ENCODE results near the gene OR2B3. TPM values are rescaled to one million over a fixed set of nuclear protein-coding genes. Genes with fewer than 3 reads are reported as not detected.

Gene OR2B3
- total and polyA plus RNA-seq, 7 experiments from 2014 or later, result not detected

DNA sequence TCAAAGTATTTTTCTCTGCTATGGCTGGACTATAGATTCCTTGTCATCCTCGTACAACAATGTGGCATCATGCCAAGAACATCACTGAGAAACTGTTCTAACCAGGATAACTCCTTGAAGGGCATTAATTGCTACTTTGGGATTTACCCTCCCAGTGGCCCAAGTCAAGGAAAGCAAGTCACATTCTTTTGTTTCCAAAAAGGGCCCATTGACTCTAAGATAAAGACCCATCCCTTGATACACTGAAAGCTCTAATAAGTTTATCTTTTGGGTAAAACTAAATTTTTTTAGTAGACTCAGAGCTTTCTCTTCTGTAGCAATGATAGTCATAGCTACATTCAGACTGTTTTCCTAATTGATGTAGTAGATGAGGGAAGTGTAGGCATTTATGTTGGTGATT, 20.6 kb upstream of the OR2B3 start, which contains the start of gene OR2J3:
Gene OR2J3 (plus strand): TSS at position 301 of the 400 bp plus-strand sequence. CDS start 3,833 bp downstream, outside the sequence.
- H3K27me3 ChIP-seq (ENCODE audit: control insufficient read depth in 2 of 2, insufficient read depth in 2 of 2, low read length in 2 of 2), result no peaks in the 10 kb centered on the region
- H3K4me3 ChIP-seq (ENCODE audit: low read length), result no peak within 1 kb of the TSS
- intact Hi-C loops (cut with micrococcal nuclease), result no loop called here
- Mint-ChIP-seq H3K4me3 (no peak within 1 kb of the TSS), H3K4me1 (no peaks in the 10 kb centered on the region), H3K27me3 (peaks cover 14 to 55% (median 46%) of the 10 kb centered on the region in 5 donors), H3K27ac (no peak within 1 kb of the TSS), H3K36me3 (no peaks in the 10 kb centered on the region), H3K9me3 (peaks cover 0 to 3% (median 0%) of the 10 kb centered on the region in 11 donors)
- POLR2A ChIA-PET, result no interaction called here
- H3K36me3 ChIP-seq (ENCODE audit: control insufficient read depth in 2 of 3, insufficient read depth in 3 of 3, low read length in 3 of 3), result no peaks in the 10 kb centered on the region
- no peaks in the 10 kb centered on the region for H3K4me1 ChIP-seq (ENCODE audit: control insufficient read depth in 2 of 2, insufficient read depth in 2 of 2, low read length in 2 of 2)
- no peaks in the 10 kb centered on the region for H3K9me3 ChIP-seq (ENCODE audit: control insufficient read depth in 2 of 3, low read length in 3 of 3)
- CTCF ChIA-PET, result no interaction called here
- DNase-seq (no peak), ATAC-seq (no peak)
- no peak within 1 kb of the TSS for H3K27ac ChIP-seq (ENCODE audit: low read depth, low read length)

GRCh38 chr6:29099190-29099589, 12.1 kb upstream of the OR2B3 start, which contains the start of gene OR2J1:
Gene OR2J1, plus strand, starts transcription at chr6:29099490. Its CDS starts 1,453 bp downstream, at chr6:29100943.
- Histone ChIP-seq H3K27me3 (ENCODE audit: control insufficient read depth in 2 of 2, insufficient read depth in 2 of 2, low read length in 2 of 2) (no peaks in the 10 kb centered on the region), H3K36me3 (ENCODE audit: control insufficient read depth in 2 of 3, insufficient read depth in 3 of 3, low read length in 3 of 3) (no peaks in the 10 kb centered on the region), H3K4me3 (ENCODE audit: low read length) (no peak within 1 kb of the TSS), H3K27ac (ENCODE audit: low read depth, low read length) (no peak within 1 kb of the TSS), H3K4me1 (ENCODE audit: control insufficient read depth in 2 of 2, insufficient read depth in 2 of 2, low read length in 2 of 2) (no peaks in the 10 kb centered on the region), H3K9me3 (ENCODE audit: control insufficient read depth in 2 of 3, low read length in 3 of 3) (no peaks in the 10 kb centered on the region)
- Mint-ChIP-seq H3K36me3 (no peaks in the 10 kb centered on the region), H3K4me1 (no peaks in the 10 kb centered on the region), H3K9me3 (peaks cover 0 to 4% (median 0%) of the 10 kb centered on the region in 11 donors), H3K27me3 (peaks cover 28 to 59% (median 31%) of the 10 kb centered on the region in 5 donors), H3K27ac (no peak within 1 kb of the TSS), H3K4me3 (no peak within 1 kb of the TSS)
- ChIA-PET POLR2A (no interaction called here), CTCF (no interaction called here)
- ATAC-seq (no peak), DNase-seq (no peak)
- intact Hi-C loops (cut with micrococcal nuclease), result no loop called here

DNA sequence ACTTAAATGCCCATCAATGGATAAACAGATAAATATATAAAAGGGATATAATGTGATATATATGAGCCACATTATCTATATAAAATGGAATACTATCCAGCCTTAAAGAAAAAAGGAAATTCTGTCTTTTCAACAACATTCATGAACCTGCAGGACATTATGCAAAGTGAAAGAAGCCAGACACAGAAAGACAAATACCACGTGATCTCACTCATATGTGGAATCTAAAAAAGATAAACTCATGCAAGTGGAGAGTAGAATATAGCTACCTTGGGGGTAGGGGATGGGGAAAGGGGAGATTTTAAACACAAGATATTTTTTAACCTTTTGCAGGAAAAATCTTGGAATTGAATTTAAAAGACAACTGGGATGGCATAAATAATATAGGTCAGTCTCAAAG, 10.7 kb upstream of the OR2B3 start:
- H3K9me3 Mint-ChIP-seq, result peaks cover 0 to 4% (median 0%) of the 10 kb centered on the region in 11 donors
- intact Hi-C loops (cut with micrococcal nuclease), result no loop called here
- ATAC-seq (no peak), DNase-seq (no peak)
- Histone ChIP-seq H3K4me3 (ENCODE audit: low read length) (no peak overlapping the region), H3K4me1 (ENCODE audit: control insufficient read depth in 2 of 2, insufficient read depth in 2 of 2, low read length in 2 of 2) (no peaks in the 10 kb centered on the region), H3K9me3 (ENCODE audit: control insufficient read depth in 2 of 3, low read length in 3 of 3) (no peaks in the 10 kb centered on the region), H3K27ac (ENCODE audit: low read depth, low read length) (no peak overlapping the region), H3K27me3 (ENCODE audit: control insufficient read depth in 2 of 2, insufficient read depth in 2 of 2, low read length in 2 of 2) (no peaks in the 10 kb centered on the region), H3K36me3 (ENCODE audit: control insufficient read depth in 2 of 3, insufficient read depth in 3 of 3, low read length in 3 of 3) (no peaks in the 10 kb centered on the region)
- peaks cover 18 to 55% (median 31%) of the 10 kb centered on the region in 5 donors for H3K27me3 Mint-ChIP-seq
- ChIA-PET POLR2A (no interaction called here), CTCF (no interaction called here)
- no peak overlapping the region for H3K4me3 Mint-ChIP-seq
- H3K36me3 Mint-ChIP-seq, result no peaks in the 10 kb centered on the region
- no peak overlapping the region for H3K27ac Mint-ChIP-seq
- H3K4me1 Mint-ChIP-seq, result no peaks in the 10 kb centered on the region

GRCh38 chr6:29092957-29093356, 5.8 kb upstream of the OR2B3 start:
- H3K9me3 Mint-ChIP-seq, result peaks cover 0 to 3% (median 0%) of the 10 kb centered on the region in 11 donors
- H3K4me3 Mint-ChIP-seq, result no peak overlapping the region
- Histone ChIP-seq H3K4me3 (ENCODE audit: low read length) (no peak overlapping the region), H3K4me1 (ENCODE audit: control insufficient read depth in 2 of 2, insufficient read depth in 2 of 2, low read length in 2 of 2) (no peaks in the 10 kb centered on the region), H3K27me3 (ENCODE audit: control insufficient read depth in 2 of 2, insufficient read depth in 2 of 2, low read length in 2 of 2) (no peaks in the 10 kb centered on the region), H3K9me3 (ENCODE audit: control insufficient read depth in 2 of 3, low read length in 3 of 3) (no peaks in the 10 kb centered on the region), H3K36me3 (ENCODE audit: control insufficient read depth in 2 of 3, insufficient read depth in 3 of 3, low read length in 3 of 3) (no peaks in the 10 kb centered on the region), H3K27ac (ENCODE audit: low read depth, low read length) (no peak overlapping the region)
- CTCF ChIA-PET, result no interaction called here
- no peak overlapping the region for H3K27ac Mint-ChIP-seq
- peaks cover 17 to 55% (median 34%) of the 10 kb centered on the region in 5 donors for H3K27me3 Mint-ChIP-seq
- DNase-seq (no peak), ATAC-seq (no peak)
- no peaks in the 10 kb centered on the region for H3K36me3 Mint-ChIP-seq
- intact Hi-C loops (cut with micrococcal nuclease), result no loop called here
- no peaks in the 10 kb centered on the region for H3K4me1 Mint-ChIP-seq
- POLR2A ChIA-PET, result no interaction called here

DNA sequence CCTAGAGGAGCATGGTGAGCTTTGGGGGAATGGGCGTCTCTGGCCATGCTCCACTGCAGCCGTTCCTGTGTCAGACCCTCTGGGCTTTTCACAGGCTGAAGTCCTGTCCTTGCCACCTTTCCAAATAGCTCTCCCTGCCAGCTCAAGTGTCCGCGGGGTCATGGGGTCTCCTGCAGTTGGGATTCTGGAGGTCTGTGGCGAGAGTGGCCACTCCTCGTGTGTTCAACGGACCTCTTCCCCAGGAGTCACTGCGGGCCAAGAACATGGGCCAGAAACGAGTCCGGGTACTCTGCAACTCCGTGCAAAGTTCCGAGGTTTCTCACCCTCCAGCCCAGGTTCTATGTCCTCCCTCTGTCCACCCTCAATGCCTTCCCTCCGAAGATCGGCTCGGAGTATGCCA, 4.7 kb downstream of the OR2B3 start:
- no peak overlapping the region for H3K4me3 ChIP-seq (ENCODE audit: low read length)
- no peak overlapping the region for H3K27ac ChIP-seq (ENCODE audit: low read depth, low read length)
- H3K9me3 ChIP-seq (ENCODE audit: control insufficient read depth in 2 of 3, low read length in 3 of 3), result no peaks in the 10 kb centered on the region
- ATAC-seq (no peak), DNase-seq (no peak)
- no peaks in the 10 kb centered on the region for H3K27me3 ChIP-seq (ENCODE audit: control insufficient read depth in 2 of 2, insufficient read depth in 2 of 2, low read length in 2 of 2)
- Mint-ChIP-seq H3K4me3 (no peak overlapping the region), H3K9me3 (peaks cover 0 to 4% (median 0%) of the 10 kb centered on the region in 11 donors), H3K27me3 (peaks cover 7 to 21% (median 20%) of the 10 kb centered on the region in 5 donors), H3K27ac (no peak overlapping the region), H3K4me1 (peaks cover 0 to 6% (median 4%) of the 10 kb centered on the region in 7 donors), H3K36me3 (peaks cover 0 to 4% (median 0%) of the 10 kb centered on the region in 5 donors)
- no peaks in the 10 kb centered on the region for H3K36me3 ChIP-seq (ENCODE audit: control insufficient read depth in 2 of 3, insufficient read depth in 3 of 3, low read length in 3 of 3)
- no peaks in the 10 kb centered on the region for H3K4me1 ChIP-seq (ENCODE audit: control insufficient read depth in 2 of 2, insufficient read depth in 2 of 2, low read length in 2 of 2)
- POLR2A ChIA-PET, result no interaction called here
- CTCF ChIA-PET, result no interaction called here
- intact Hi-C loops (cut with micrococcal nuclease), result no loop called here

DNA sequence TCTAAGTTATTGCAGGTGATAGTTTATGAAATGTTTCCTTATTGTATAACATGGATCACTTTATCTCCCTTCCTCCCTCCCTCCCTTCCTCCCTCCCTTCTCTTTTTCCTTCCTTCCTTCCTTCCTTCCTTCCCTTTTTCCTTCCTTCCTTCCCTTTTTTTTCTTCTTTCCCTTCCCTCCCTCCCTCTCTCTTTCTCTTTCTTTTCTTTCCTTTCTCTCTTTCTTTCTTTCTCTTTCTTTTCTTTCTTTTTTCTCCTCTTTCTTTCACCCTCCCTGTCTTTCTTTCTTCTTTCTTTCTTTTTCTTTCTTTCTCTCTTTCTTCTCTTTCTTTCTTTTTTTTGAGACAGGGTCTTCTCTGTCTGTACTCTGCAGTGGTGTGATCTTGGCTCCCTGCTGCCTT, 5.8 kb downstream of the OR2B3 start:
- ATAC-seq, result no peak
- peaks cover 0 to 6% (median 4%) of the 10 kb centered on the region in 7 donors for H3K4me1 Mint-ChIP-seq
- H3K27ac Mint-ChIP-seq, result no peak overlapping the region
- H3K4me3 Mint-ChIP-seq, result no peak overlapping the region
- ChIA-PET POLR2A (no interaction called here), CTCF (interaction anchor here (0.6 kb wide), 1 partner anchor 552 kb away, joined by 3 read pairs; no protein-coding TSS in a partner anchor)
- peaks cover 0 to 2% (median 0%) of the 10 kb centered on the region in 11 donors for H3K9me3 Mint-ChIP-seq
- DNase-seq, result no peak
- Histone ChIP-seq H3K36me3 (ENCODE audit: control insufficient read depth in 2 of 3, insufficient read depth in 3 of 3, low read length in 3 of 3) (no peaks in the 10 kb centered on the region), H3K9me3 (ENCODE audit: control insufficient read depth in 2 of 3, low read length in 3 of 3) (no peaks in the 10 kb centered on the region), H3K27ac (ENCODE audit: low read depth, low read length) (no peak overlapping the region), H3K4me3 (ENCODE audit: low read length) (no peak overlapping the region), H3K27me3 (ENCODE audit: control insufficient read depth in 2 of 2, insufficient read depth in 2 of 2, low read length in 2 of 2) (no peaks in the 10 kb centered on the region), H3K4me1 (ENCODE audit: control insufficient read depth in 2 of 2, insufficient read depth in 2 of 2, low read length in 2 of 2) (no peaks in the 10 kb centered on the region)
- H3K27me3 Mint-ChIP-seq, result peaks cover under 1 to 16% (median 13%) of the 10 kb centered on the region in 5 donors
- peaks cover 0 to 4% (median 0%) of the 10 kb centered on the region in 5 donors for H3K36me3 Mint-ChIP-seq
- intact Hi-C loops (cut with micrococcal nuclease), result no loop called here

DNA sequence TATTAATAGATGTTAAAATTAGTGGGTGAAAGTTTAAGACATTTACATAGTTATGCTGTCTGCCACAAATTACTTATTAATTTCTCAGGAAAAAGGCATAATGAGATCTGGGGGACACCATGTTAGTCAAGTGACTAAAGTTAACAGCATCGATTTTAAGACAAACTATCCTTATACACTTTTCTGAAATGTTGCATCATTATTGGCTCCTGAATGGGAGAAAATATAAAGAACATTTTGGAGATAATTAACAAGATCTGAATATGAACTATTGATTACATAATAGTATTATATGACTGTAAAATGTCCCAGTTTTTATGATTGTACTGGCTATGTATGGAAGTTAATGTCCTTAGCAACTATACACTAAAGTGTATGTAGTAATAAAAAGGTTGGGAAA, 7.9 kb downstream of the OR2B3 start:
- CTCF ChIA-PET, result no interaction called here

More for the DNA sequence above, 7.9 kb downstream of the OR2B3 start:
- DNase-seq (no peak), ATAC-seq (no peak)
- Mint-ChIP-seq H3K9me3 (no peaks in the 10 kb centered on the region), H3K27ac (no peak overlapping the region), H3K27me3 (peaks cover 5 to 14% (median 7%) of the 10 kb centered on the region in 5 donors), H3K4me3 (no peak overlapping the region), H3K36me3 (peaks cover 0 to 4% (median 0%) of the 10 kb centered on the region in 5 donors), H3K4me1 (peaks cover 0 to 6% (median 4%) of the 10 kb centered on the region in 7 donors)
- H3K27me3 ChIP-seq (ENCODE audit: control insufficient read depth in 2 of 2, insufficient read depth in 2 of 2, low read length in 2 of 2), result no peaks in the 10 kb centered on the region
- no peaks in the 10 kb centered on the region for H3K9me3 ChIP-seq (ENCODE audit: control insufficient read depth in 2 of 3, low read length in 3 of 3)
- POLR2A ChIA-PET, result no interaction called here
- intact Hi-C loops (cut with micrococcal nuclease), result no loop called here
- no peaks in the 10 kb centered on the region for H3K36me3 ChIP-seq (ENCODE audit: control insufficient read depth in 2 of 3, insufficient read depth in 3 of 3, low read length in 3 of 3)
- no peak overlapping the region for H3K4me3 ChIP-seq (ENCODE audit: low read length)
- no peak overlapping the region for H3K27ac ChIP-seq (ENCODE audit: low read depth, low read length)
- H3K4me1 ChIP-seq (ENCODE audit: control insufficient read depth in 2 of 2, insufficient read depth in 2 of 2, low read length in 2 of 2), result no peaks in the 10 kb centered on the region
